GM19238 (cell line): Measurements from ENCODE around the gene MEGF11.

Experiments used
- DNase-seq: peaks from one replicate; pipeline ENCODE4 v3.0.0; 2011; ENCODE audit warnings: low spot score; ENCODE audit not compliant: insufficient read length

The MEGF11 gene

DNA sequence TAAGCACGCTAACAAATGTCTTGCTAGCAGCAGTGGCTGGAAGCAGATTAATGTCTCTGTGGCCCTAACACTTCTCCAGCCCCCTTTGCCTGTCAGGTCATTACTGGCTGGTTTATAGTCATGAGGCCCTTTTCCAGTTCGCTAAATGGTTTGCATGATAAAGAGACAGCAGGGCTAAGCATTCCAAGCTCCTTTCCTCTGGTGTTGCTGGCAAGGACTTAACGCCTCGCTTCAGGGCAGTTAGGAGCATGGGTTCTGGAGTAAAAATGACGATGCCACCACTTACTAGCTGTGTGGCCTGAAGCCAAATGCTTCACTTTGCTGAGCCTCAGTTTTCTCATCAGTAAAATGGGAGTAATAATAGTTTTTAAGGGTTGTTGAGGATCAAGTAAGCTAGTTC is 185.9 kb downstream of the MEGF11 start:
- no peak for DNase-seq

DNA sequence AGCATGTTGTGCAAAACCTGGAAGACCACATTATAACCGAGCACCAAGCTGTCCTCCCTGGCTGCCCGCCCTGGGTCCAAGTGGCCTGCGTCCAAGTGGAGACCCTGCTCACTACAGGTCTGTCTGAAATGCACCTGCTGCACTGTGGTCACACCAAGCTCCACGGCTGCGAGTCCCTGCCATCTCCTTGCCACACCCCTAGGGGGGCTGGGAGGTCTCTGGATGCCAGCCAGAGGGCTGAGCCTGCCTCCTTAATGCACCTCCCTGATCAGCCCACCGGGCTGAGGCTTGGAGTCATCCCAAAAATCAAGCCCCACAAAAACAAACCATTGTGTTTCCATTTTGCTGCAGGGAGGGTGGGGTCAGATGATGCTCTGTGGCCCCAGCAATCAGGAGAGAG is 187.1 kb downstream of the MEGF11 start:
- DNase-seq = no peak

DNA sequence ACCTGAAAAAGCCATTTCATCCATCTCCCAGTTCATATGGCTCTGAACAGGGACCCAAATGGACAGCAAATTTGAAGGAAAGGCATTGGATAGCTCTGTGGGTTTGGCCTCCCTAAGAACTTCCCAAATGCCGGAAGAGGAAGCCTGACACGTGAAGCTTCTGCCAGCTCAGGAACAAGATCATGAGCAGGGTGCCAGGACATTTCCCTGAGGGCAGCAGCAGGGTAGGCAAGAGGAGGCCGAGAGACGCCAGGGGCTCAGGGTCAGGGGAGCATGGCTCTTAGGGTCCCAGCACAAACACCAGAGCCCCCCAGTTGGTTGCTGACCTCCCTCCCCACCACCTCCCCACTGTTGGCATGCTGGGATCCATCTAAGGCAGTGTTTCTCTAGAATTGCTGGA is 187.5 kb downstream of the MEGF11 start:
- DNase-seq = no peak

DNA sequence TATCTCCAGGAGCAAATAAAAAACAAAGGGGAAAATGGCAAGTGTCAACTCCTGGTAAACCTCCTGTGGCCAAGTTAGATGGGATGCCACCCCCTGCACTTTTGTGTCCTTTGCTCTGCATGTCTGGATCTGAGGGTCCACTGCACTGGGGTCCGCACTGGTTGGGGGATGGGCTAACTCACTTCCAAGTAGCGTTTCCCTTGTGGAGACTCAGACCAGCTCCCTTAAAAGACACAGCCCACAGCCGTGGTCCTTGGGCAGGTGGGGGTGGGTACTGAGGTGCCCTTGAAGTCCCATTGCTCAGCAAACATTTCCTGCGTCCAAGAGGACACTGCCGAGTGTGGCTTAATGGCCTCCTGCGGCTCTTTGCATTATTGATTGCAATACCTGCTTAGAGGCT is 188.2 kb downstream of the MEGF11 start:
- no peak for DNase-seq

DNA sequence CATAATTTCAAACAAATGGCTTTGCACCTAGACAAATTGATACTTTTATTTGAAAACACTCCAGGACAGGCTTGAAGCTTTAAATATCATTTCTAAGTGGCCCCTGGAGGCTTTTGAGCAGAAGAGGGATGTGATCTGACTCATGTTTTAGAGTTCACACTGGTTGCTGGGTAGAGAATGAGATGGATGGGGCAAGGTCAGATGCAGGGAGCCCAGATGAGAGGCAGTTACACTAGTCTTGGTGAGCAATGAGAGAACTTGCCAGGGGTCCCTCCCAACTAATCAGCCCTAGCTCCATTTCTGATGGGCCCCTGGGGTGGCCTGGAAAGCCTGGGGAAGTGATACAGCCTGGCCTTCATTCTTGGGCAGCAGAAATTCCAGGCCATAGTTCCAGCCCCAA is 190.4 kb downstream of the MEGF11 start:
- no peak for DNase-seq

DNA sequence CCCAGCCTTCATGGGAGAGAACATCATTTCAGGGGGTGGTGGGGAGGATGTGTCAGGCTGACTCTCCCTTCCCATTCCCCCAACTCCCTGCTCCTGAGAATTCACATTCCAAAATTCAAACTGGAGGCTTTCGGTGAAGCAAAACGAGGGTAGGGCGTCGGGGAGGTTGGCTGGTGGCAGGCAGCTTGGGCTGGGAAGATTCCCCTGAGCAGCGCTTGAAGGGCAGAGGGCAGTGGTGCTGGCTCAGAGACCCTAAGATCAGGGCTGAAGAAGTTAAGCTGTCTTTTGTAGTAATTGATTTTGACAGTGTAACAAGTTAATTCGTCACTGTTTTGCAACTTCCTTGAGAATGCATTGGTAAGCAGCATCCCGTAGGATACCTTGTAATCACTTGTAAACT is 196.5 kb downstream of the MEGF11 start:
- DNase-seq = no peak

DNA sequence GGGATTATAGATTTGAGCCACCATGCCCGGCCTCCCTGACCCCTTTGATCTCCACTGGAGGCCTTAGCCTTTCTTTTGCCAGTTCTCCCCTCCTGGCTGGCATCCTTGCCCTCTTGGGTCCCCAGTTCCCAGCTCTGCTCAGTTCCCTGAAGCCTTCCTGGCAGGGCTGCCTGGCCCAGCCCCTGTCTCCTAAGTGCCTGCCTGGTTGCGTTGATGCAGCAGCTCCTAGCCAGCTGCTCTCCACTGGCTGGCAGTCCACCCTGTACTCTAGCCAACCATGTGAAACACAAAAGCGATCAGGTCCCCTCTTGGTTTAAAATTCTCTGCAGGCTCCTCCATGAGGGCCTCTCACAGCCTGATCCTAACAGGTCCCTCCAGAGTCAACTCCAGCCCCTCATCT is 199.6 kb downstream of the MEGF11 start:
- DNase-seq = no peak

DNA sequence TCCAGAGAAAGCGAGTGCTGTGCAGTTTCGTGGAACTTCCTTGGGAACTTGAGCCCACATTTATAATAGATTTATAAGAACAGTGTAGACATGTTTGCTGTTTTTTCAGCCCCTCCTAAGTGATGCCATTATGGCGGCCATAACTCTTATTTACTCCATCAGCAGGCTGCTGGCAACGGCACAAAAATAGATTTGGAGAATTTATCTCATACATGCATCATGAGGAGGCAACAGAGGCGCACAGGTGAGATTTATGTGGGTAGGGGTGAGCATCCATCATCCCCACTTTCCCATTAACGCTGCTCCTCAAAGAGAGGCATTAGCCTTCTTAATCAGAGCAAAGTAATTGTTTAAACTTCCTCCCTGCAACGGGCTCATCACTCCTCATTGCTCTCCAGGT is 201.7 kb downstream of the MEGF11 start:
- DNase-seq = no peak

DNA sequence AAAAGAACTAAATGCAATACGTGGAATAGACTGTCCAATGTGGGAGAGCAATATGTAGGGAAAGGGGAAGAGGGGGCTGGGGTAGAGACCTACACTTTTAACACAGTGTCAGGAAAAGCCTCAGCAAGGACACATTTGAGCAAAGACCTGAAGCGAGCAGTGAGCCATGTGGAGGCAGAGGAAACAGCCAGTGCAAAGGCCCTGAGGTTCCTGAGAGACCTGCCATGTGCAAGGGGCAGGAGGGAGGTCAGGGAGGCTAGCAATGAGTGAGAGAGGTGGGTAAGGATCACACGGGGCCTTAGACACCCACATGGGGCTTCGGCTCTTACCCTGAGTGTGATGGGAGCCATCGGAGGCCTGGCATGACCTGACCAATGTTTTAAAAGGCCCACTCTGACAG is 203.3 kb downstream of the MEGF11 start:
- no peak for DNase-seq

DNA sequence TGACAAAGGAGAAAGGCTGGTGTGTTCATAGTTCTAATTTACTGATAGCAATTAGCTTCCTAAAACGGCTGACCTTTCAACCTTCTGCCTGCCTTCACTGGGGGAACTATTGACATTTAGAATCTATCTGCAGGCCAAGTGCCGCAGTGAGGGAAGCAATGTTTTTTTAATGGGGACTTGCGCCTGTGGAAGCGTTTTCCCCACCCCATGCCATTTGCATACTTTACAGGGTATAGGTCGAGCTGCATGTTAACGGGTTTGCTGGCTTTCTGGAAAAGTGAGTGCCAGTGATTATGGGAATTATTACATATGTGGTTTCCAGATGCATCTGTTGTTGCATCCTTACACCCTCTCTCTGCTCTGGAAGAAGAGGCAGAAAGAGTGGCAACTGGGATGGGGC is 204.2 kb downstream of the MEGF11 start:
- no peak for DNase-seq

DNA sequence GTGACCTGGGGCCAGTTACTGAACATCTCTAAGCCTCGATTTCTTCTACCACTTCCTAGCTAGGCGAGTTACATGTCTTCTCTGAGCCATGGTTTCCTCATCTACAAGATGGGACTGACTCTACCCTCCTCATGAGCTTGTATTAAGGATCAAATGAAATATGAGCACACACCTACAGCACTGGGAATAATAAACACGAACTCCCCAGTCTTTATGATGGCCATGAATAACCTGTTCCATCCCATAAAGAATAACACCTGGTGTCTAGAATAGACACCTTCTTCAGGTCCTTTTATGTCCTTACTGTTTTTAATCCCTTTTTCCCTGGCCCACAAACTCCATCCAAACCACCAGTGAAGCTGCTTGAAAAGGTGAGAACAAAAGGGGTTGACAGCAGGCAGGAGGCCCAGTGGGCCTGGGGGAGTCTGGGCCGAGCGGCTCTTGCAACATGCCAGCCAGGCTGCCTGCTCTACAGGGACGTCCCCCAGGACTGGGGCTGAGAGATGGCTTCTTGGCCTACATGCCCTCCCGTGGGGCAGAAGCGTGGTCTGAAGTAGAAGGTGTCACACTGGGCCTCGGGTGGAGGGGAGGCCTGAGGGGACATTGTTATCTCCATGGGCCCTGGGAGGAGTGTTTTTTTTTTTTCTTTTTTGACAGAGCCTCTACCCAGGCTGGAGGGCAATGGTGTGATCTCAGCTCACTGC is 206.1 kb downstream of the MEGF11 start:
- no peak for DNase-seq

DNA sequence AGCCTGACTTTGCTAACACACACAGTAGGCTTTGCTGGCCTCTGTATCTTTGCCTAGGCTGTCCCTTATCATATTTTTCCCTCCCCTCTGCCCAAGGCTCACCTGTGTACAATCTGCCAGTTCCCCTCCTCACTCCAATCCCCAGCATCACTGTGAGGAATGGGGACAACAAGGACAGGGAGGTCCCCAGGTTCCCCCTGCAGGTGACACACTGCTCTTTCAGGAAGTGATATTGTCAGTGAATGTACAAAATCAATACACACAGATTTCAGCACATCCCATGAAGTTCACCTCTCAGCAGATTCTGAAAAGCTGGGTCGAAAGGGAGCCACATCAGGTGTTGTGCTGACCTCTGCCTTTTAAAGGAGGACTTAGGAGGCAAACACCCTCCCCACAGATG is 206.8 kb downstream of the MEGF11 start:
- no peak for DNase-seq

DNA sequence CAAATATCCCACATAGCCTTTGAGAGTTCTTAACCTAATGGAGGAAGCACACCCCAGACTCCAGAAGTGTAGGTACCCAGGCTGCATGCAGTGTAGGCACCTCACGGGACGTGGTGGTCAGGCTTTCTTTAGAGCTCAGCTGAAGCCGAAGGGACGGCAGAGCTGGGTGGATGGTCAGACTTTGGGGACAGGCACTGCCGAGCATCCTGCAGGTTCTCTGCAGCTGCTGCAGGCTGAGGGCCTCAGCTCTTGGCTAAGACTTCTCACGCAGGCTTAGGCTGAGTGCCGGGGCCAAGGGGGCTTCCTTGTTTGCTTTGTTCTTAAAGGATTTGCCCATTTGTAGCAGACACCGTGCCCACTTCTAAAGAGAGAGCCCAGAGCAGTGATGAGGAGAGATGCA is 207.2 kb downstream of the MEGF11 start:
- DNase-seq = no peak

DNA sequence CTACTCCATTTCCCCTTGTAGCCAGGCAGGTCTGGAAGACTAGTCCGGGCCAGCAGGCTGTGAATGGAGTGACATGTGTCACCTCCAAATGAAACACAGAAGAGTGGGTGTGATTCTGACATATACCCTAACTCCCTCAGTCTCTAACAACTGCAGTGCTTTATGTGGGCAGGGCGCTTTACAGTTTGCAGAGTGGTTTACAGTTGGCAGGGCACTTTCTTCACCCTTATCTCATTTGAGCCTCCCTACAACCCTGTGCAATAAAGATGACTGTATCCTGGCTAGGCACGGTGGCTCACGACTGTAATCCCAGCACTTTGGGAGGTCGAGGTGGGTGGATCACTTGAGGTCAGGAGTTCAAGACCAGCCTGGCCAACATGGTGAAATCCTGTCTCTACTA is 208.0 kb downstream of the MEGF11 start:
- DNase-seq = no peak

DNA sequence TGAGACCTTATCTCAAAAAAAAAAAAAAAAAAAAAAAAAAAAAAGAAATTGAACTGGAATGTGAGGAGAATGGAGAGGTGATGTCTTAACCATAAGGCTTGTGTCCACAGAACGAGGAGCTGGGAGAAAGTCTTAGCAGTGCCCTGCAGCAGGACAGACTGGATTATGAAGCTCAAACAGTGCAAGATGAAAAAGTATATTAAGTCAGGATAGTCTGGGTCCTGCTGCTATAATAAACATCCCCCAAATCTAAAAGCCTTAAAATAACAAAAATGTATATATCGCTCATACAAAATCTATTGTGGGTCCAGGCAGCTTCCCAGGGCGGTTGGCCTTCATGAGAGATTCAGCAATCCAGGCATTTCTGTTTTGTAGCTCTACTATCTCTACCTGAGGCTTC is 208.7 kb downstream of the MEGF11 start:
- no peak for DNase-seq

DNA sequence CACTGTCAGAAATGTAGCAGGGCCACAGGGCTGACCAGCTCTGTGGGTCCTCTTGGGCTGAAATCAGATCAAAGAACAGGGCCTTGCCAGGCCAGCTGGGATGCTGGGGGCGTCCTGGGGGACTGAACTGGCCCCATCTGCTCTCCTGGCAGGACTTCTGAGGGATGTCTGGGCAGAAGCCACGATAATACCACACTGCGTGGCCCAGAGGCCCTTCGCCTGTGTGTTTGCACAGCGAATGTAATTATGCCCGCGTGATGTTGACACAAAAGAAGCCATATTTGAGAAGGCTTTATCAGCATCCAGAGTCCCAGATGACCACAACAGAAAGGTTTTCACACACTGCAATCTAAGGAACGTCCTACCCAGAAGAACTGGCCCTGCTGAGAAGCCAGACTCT is 210.3 kb downstream of the MEGF11 start:
- no peak for DNase-seq

DNA sequence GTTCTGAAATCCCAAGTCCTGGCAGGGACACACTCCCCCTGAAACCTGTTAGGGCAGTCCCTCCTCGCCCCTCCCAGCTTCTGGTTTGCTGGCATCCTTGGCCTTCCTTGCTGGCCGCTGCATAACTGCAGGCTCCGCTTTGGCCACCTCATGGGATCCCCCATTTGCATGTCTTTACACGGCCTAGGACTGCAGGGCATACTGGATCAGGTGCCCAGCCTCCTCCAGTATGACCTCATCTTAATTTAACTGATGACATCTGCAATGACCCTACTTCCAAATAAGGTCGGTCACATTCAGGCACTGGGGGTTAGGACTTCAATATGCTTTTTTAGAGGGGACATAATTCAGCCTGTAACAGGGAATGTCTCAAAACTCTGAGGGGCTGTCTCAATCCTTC is 210.9 kb downstream of the MEGF11 start:
- DNase-seq = no peak

DNA sequence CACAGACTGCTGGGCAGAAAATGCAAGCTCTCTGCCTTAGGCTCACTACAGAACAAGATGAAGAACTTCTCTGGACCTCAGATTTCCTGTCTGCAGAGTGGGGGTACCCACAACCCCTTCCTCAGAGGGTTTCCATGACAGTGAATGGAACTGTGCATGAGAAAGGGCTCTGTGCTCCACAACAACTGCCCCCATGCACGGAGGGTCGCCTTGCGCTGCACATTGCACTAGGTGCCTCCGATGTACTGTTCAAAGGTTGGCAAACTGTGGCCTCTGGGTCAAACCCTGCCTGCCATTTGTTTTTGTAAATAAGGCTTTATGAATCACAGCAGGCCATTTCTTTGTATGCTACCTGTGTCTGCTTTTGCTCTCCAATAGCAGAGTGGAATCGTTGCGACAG is 212.3 kb downstream of the MEGF11 start:
- DNase-seq = no peak

DNA sequence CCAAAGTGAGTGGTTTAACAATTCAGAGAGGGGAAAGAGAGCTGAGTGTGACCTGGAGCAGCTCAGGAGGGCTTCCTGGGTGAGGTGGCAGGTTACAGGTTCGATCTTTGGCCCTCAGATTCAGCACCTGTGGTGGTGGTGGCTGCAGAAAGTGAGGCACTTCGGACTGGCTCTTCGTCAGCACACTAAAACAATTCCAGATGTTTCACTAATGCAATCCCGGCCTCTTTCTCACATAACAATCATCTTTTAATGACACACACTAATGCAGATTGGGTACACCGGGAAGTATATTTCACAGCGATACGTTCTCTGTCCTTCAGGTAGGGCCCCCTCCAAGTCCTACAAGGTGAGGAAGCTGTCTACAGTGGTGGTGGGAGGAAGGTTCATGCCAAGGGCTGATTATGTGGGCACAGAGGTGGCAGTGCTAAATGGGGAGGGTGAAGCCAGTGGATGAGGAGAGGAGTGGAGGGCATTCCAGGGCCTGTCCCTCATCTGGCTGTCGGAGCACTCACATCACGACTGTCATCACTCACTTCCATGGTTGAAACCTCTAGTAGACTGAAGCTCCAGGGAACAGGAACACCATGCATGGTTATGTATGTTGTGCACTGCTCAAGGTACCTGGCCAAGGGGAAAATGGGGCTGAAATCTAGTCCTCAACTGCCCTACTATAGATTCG is 213.2 kb downstream of the MEGF11 start:
- DNase-seq = no peak

DNA sequence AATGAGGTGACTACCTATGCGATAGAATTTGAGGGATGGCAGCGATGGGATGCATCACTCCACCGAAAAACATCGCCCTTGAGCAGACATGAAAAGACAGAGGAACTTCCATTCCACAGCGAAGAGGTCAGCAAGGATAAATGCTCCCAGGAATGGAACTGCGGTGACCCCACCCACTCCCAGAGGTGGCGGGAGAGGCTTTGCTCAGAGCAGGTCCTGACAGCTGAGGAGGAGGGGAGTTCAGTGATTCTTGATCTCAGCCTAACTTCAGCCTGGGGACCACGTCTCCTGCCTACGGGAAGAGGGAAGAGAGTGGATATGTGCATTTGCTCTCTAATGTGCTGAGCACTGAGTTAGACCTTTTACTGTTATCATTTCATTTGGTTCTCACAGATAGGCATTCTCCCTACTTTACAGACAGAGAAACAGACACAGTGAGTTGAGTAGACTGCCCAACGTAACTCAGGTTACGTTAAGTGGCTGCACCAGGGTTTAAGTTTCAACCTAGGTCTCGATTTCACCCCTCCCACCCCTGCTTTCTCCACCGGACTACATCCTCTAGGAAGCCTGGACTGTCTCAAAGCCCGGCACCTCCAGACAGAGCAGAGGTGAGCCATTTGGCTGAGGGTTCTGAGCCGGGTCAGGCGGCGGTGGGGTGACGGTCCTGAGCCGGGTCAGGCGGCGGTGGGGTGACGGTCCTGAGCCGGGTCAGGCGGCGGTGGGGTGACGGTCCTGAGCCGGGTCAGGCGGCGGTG is 214.3 kb downstream of the MEGF11 start:
- no peak for DNase-seq

DNA sequence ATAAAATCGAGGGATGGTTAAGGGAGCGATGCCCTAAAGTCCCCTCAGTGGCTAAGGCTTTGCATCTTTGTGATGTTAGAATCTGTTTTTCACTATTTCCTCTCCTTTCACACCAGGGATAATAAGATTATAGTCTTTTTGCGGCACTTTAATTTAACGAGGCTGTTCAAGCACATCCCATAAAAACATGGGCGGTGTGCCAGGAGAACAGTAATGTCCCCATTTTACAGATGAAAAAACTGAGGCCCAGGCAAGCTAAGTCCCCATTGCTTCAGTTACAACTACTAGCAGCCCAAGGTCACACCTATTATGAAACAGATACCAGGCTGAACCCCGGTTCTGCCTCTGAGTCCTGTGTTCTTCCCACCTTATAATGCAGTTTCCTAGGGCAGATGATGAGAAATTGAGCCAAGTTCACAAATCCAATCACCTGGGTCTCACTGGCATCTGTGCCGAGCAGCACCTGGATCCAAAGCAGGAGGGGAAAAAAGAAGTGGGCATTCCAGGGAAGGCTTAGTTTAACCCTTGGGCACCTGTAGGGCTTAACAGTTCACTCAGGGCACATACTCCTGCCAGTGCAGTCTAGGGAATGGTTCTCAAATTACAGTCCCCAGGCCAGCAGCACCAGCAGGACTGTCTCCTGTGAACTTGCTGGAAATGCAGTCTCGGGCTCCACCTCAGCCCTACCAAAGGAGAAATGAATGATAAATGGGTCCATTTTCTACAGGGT is 215.0 kb downstream of the MEGF11 start:
- DNase-seq = no peak

DNA sequence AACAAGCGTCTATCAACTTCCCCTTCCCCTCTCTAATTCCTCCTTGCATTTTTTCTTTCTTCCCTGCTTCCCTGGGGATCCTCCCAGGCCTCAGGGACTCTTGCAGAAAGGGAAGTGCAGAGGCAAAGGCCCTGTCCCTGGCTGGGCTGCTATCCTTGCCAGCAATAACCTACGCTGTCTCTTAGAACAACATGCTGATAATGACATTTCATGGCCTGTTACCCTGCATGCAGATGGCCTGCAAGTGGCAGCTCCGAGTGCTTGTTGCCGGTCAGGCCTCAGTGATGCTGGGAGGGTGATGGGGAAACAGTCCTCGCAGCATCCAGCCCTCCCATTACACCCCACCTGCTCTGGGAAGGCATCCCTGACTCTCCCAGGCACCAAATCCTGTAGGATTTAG is 216.7 kb downstream of the MEGF11 start:
- no peak for DNase-seq
